ENCODE results near the gene TOB1. TPM values are rescaled to one million over a fixed set of nuclear protein-coding genes. Genes with fewer than 3 reads are reported as not detected.
A peak's percentile ranks its signal among the peaks of the same experiment; 100 is the strongest.

Gene TOB1
- total RNA-seq, 1 donor from 2014 or later: 70.7 TPM

DNA sequence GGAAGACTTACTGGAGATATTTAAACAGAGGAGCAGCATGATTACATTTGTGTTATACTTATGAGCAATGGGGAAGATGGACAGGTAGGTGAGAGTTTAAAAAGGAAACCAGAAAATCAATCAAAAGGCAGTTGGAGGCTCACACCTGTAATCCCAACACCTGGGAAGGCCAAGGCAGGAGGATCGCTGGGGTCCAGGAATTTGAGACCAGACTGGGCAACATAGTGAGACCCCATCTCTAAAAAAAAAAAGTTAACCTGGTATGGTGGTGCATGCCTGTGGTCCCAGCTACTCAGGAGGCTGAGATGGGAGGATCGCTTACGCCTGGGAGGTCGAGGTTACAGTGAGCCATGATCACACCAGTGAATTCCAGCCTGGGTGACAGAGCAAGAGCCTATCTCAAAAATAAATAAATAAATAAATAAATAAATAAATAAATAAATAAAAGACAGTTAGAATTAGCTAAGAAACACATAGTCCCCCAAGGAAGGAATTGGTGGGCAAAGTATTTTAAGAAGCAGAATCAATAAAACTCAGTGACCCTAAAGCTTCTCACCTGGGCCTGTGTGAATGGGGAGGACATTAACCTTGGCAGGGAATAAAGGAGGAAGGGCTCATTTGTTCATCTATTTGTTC lies 32.3 kb upstream of the TOB1 start:
- DNase-seq (ENCODE audit: low spot score): no peak

DNA sequence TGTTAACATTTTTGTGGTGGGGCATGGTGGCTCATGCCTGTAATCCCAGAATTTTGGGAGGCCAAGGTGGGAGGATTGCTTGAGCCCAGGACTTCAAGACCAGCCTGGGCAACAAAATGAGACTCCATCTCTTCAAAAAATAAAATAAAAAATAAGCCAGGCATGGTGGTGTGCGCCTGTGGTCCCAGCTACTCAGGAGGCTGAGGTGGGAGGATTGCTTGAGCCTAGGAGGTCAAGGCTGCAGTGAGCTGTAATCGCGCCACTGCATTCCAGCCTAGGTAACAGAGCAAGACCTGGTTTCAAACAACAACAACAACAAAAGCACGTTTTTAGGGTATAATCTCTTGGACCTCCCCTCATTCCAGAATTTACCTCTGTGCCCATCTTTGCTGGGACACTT lies 28.4 kb upstream of the TOB1 start:
- DNase-seq (ENCODE audit: low spot score): peak; percentile 57

DNA sequence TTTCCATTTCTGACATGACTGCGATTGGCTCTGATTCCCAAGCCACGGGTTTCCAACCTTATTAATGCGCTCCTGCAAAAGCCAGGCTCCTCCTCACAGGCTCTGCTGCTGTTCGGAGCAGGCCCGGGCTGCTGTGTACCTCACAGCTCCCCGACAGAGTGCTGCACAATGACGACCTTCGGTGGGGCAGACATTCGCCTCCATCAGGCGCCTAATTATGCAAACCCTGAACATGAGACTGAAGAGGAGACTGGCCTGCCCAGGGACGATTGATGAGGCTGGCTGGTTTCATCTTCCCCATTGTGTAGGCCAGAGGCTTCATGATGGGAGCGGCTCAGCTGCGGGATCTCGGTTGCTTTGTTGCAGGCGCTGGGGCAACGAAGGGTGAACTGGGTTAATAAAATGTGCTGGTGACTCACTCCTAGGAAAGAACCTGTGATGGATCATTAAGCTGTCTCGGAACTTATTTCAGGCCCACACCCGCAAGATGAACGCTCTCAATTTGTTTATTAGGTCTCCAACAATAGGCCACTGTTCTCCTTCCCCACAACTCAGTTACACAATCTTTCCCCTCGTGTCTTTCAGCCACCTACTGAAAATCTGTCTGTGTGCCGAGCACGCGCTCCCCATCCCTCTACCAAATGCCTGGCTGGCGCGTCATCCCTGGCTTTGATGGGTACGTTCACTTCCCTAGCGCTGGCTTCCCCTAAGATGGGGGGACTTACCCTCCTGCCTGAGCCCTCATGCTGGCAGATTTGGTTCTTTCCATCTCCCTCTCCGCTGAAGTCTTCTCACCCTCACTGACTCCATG lies 27.2 kb upstream of the TOB1 start:
- DNase-seq (ENCODE audit: low spot score): peak; percentile 51

- DNase-seq (ENCODE audit: low spot score): no peak
These were observed 26.1 kb upstream of the TOB1 start for GRCh38 chr17:50892101-50892776.

DNA sequence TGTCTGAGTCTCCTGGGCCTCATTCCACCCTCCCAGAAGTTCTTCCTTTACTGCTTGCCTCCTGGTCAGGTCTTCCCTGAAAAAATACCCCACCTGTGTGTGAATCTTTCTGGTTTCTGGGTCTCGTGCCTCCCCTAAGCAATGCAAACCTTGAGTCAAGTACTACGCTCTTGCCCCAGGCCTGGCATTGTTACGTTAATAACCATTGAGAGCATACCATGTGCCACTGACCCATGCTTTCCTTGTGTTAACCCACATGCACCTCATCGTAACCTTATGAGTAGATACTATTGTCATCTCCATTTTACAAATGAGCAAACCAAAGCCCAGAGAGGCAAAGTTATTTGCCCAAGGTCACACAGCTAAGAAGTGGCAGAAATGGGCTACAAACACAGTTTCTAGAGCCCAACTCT lies 25.4 kb upstream of the TOB1 start:
- no peak for DNase-seq (ENCODE audit: low spot score)

- DNase-seq (ENCODE audit: low spot score): peak; percentile 47
These were observed 24.7 kb upstream of the TOB1 start for GRCh38 chr17:50890675-50891516.

- DNase-seq (ENCODE audit: low spot score): peak; percentile 16
These were observed 23.5 kb upstream of the TOB1 start for GRCh38 chr17:50889528-50890118.

DNA sequence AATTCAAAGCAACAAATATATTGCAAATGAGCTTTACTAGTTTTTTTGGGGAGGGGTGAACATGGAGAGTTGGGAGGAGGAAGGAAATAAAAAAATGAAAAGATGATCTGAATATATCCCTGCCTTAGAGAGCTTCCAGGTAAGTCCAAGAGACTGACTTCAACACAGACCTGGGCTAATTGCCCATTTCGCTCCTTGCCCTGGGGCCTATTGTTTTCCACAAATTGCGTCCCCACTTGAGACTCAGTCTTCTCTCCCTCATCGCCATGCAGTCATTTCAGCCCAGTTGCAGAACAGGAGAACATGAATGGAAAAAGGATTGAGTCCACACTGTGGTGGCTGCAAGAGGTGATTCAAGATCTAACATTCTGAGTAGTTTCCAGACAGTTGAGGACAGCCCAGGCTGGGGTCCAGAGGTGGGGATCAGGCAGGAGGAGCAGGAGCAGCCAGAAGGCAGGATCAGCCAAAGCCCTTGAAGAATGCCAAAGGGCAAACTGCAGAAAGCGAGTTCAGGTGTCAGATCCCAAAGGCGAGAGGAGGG lies 21.6 kb upstream of the TOB1 start:
- peak; percentile 47 for DNase-seq (ENCODE audit: low spot score)

GRCh38 chr17:50884439-50885311 lies 18.5 kb upstream of the TOB1 start:
- DNase-seq (ENCODE audit: low spot score): peak; percentile 55

- DNase-seq (ENCODE audit: low spot score): peak; percentile 26
These were observed 17.8 kb upstream of the TOB1 start for GRCh38 chr17:50883850-50884438.

GRCh38 chr17:50882851-50883250 lies 16.7 kb upstream of the TOB1 start:
- peak; percentile 62 for DNase-seq (ENCODE audit: low spot score)

- no peak for DNase-seq (ENCODE audit: low spot score)
These were observed 15.0 kb upstream of the TOB1 start for GRCh38 chr17:50881182-50881581.

GRCh38 chr17:50879086-50879485 lies 12.9 kb upstream of the TOB1 start:
- no peak for DNase-seq (ENCODE audit: low spot score)

DNA sequence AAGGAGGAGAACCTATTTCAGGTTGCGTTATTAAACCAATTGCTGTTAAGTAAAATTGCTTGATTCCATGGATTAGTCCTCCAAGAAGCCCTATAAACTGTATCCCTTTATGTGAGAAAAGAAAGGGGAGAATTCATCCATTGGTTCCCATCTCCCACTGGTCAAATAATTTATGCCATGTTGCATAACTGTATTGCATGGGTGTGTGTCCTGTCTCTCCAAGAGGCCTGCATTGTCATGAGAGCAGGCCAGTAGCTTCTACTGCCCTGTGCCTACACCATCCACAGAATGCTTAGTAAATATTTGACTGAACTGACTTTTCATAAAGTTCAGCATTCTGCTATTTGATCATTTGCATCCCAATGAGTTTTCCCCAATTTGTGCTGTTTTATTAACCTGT lies 11.7 kb upstream of the TOB1 start:
- DNase-seq (ENCODE audit: low spot score): no peak

DNA sequence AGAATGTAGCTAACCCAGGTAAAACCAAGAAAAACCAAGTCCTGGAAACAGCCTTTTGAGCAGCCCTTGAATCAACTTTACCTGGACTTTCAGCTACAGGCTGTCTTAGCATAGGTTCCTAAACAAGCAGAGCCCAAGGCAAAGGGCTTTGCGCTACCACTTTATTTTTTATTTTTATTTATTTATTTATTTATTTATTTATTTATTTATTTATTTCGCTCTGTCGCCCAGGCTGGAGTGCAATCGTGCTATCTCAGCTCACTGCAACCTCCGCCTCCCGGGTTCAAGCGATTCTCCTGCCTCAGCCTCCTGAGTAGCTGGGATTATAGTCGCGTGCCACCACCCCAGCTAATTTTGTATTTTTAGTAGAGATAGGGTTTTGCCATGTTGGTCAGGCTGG lies 10.9 kb upstream of the TOB1 start:
- peak; percentile 49 for DNase-seq (ENCODE audit: low spot score)

GRCh38 chr17:50875074-50875473 lies 8.9 kb upstream of the TOB1 start:
- no peak for DNase-seq (ENCODE audit: low spot score)

- DNase-seq (ENCODE audit: low spot score): peak; percentile 24
These were observed 6.7 kb upstream of the TOB1 start for GRCh38 chr17:50872710-50873424.

DNA sequence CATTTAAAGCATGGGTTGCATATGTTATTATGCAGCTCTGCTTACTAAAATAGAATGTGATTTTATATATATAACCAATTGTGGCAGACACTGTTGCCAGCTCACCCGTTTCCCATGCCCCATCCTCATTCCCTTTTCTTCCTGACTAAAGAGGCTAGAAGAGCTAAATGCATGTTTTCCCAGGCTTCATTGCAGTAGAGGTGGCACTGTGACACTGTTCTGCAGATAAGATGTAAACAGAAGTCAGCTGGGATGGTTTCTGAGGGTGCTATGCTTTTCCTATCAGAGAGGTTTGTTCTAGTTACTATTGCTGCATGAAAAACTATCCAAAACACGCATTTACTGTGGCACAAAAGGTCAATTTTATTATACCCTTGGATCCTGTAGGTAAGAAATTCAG lies 5.7 kb upstream of the TOB1 start:
- no peak for DNase-seq (ENCODE audit: low spot score)

DNA sequence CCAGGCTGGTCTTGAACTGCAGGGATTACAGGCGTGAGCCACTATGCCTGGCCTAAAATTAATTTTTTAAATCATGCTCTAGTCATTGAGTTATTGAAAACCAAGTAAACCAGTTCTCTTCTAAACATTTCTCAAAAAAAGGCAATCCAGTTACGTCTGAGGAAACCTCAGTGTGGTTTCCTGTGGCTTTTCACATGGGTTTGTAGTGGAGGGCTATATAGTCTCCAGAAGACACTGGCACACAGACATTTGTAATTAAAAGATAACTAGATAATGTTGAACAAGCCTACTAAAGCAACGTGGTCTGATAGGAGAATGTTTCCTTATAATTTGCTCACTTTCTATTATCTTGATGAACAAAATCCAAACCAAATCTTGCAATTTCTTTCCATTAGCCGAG lies 5.2 kb upstream of the TOB1 start:
- DNase-seq (ENCODE audit: low spot score): no peak
